Measurements from ENCODE around the gene AKNA. TPM values are rescaled to one million over a fixed set of nuclear protein-coding genes. Genes with fewer than 3 reads are reported as not detected.

The AKNA gene
- polyA plus RNA-seq, 1 donor from 2014 or later, result 1.2 TPM

GRCh38 chr9:114400772-114401171 lies 13.0 kb upstream of the AKNA start:
- Histone ChIP-seq H4K20me1 (ENCODE audit: insufficient read depth) (no peaks in the 10 kb centered on the region), H3F3A (ENCODE audit: insufficient read depth, low read length, poor library complexity, severe bottlenecking) (no peaks in the 10 kb centered on the region), H3K27ac (ENCODE audit: low read length) (no peak overlapping the region), H3K4me3 (ENCODE audit: low read length) (no peak overlapping the region), H2AFZ (ENCODE audit: low read depth, low read length) (no peak overlapping the region), H3K36me3 (ENCODE audit: insufficient read depth, low read length) (no peaks in the 10 kb centered on the region), H3K27me3 (ENCODE audit: insufficient read depth, low read depth, low read length) (peaks cover 8% of the 10 kb centered on the region), H3K4me2 (ENCODE audit: low read length) (no peak overlapping the region), H3K79me2 (replicated peaks; ENCODE audit: insufficient read depth, low read length) (no peaks in the 10 kb centered on the region), H3K9me2 (ENCODE audit: insufficient read depth, low read length) (no peaks in the 10 kb centered on the region), H3K9me3 (ENCODE audit: low read length) (no peaks in the 10 kb centered on the region), H3K9ac (ENCODE audit: low read length) (no peak overlapping the region)
- TF ChIP-seq TAF1 (IDR thresholded peaks at IDR 0.05; ENCODE audit: low read depth) (no peak), SMC3 (conservative IDR thresholded peaks at IDR 0.05; ENCODE audit: poor library complexity) (no peak), REST (IDR thresholded peaks at IDR 0.05; ENCODE audit: borderline replicate concordance) (no peak), CTCF (IDR thresholded peaks at IDR 0.05; ENCODE audit: poor library complexity, severe bottlenecking) (no peak), EP300 (conservative IDR thresholded peaks at IDR 0.05; ENCODE audit: poor library complexity, severe bottlenecking) (no peak), EZH2 (IDR thresholded peaks at IDR 0.05; ENCODE audit: borderline replicate concordance, insufficient read depth, low read length, poor library complexity, severe bottlenecking) (no peak), RAD21 (conservative IDR thresholded peaks at IDR 0.05) (no peak), POLR2AphosphoS5 (IDR thresholded peaks at IDR 0.05) (no peak), MXI1 (conservative IDR thresholded peaks at IDR 0.05; ENCODE audit: poor library complexity, severe bottlenecking) (no peak)

- H3F3A ChIP-seq (ENCODE audit: insufficient read depth, low read length, poor library complexity, severe bottlenecking), result no peaks in the 10 kb centered on the region
- no peaks in the 10 kb centered on the region for H3K9me2 ChIP-seq (ENCODE audit: insufficient read depth, low read length)
- no peak overlapping the region for H3K4me2 ChIP-seq (ENCODE audit: low read length)
- H3K4me3 ChIP-seq (ENCODE audit: low read length), result no peak overlapping the region
- H3K79me2 ChIP-seq (replicated peaks; ENCODE audit: insufficient read depth, low read length), result no peaks in the 10 kb centered on the region
- H4K20me1 ChIP-seq (ENCODE audit: insufficient read depth), result no peaks in the 10 kb centered on the region
- H3K36me3 ChIP-seq (ENCODE audit: insufficient read depth, low read length), result no peaks in the 10 kb centered on the region
- H3K27ac ChIP-seq (ENCODE audit: low read length), result no peak overlapping the region
- peaks cover 8% of the 10 kb centered on the region for H3K27me3 ChIP-seq (ENCODE audit: insufficient read depth, low read depth, low read length)
- TF ChIP-seq SMC3 (conservative IDR thresholded peaks at IDR 0.05; ENCODE audit: poor library complexity), result no peak
- no peak for TF ChIP-seq RAD21 (conservative IDR thresholded peaks at IDR 0.05)
- TF ChIP-seq MXI1 (conservative IDR thresholded peaks at IDR 0.05; ENCODE audit: poor library complexity, severe bottlenecking), result no peak
- TF ChIP-seq REST (IDR thresholded peaks at IDR 0.05; ENCODE audit: borderline replicate concordance), result no peak
- no peak for TF ChIP-seq EP300 (conservative IDR thresholded peaks at IDR 0.05; ENCODE audit: poor library complexity, severe bottlenecking)
- H3K9ac ChIP-seq (ENCODE audit: low read length), result no peak overlapping the region
- H3K9me3 ChIP-seq (ENCODE audit: low read length), result no peaks in the 10 kb centered on the region
- H2AFZ ChIP-seq (ENCODE audit: low read depth, low read length), result no peak overlapping the region
Measured at GRCh38 chr9:114400219-114400618, 12.4 kb upstream of the AKNA start.
